ENCODE measurements around the gene ZNF281. TPM values are rescaled to one million over a fixed set of nuclear protein-coding genes. Genes with fewer than 3 reads are reported as not detected.
"Not testable (repeated sequence)": the region's sequence is repeated elsewhere in the genome, so short reads cannot be mapped to it uniquely, and the experiment has no call there.

The ZNF281 gene
- polyA plus RNA-seq, 1 donor (not counting 4 experiments of a cell fraction or from before 2014, with no cell fraction given) = 14.7 TPM

- Histone ChIP-seq H3K79me2 (ENCODE audit: control insufficient read depth, insufficient read depth, low read length) (no peaks in the 10 kb centered on the region), H3K9me3 (ENCODE audit: control insufficient read depth, low read depth, low read length) (no peaks in the 10 kb centered on the region), H3K9me1 (ENCODE audit: control insufficient read depth, extremely low read depth, insufficient read depth, low read length) (no peaks in the 10 kb centered on the region), H3K27me3 (ENCODE audit: control insufficient read depth, extremely low read depth, insufficient read depth, low read length) (no peaks in the 10 kb centered on the region), H3K4me3 (ENCODE audit: control insufficient read depth in 2 of 3, extremely low read depth in 1 of 3, insufficient read depth in 2 of 3, low read depth in 1 of 3, low read length in 3 of 3) (no peak overlapping the region), H3K27ac (ENCODE audit: control insufficient read depth, insufficient read depth, low read length) (no peak overlapping the region), H3K4me2 (ENCODE audit: control insufficient read depth, extremely low read depth, insufficient read depth, low read depth, low read length) (no peak overlapping the region), H3K36me3 (ENCODE audit: control insufficient read depth in 2 of 2, extremely low read depth in 1 of 2, insufficient read depth in 2 of 2, low read length in 2 of 2) (no peaks in the 10 kb centered on the region), H3K4me1 (ENCODE audit: control insufficient read depth, extremely low read depth, insufficient read depth, low read length) (peaks cover 14% of the 10 kb centered on the region), H2AFZ (ENCODE audit: control insufficient read depth, low read length) (no peak overlapping the region), H3K9ac (ENCODE audit: control insufficient read depth, extremely low read depth, insufficient read depth, low read length) (no peak overlapping the region), H4K20me1 (ENCODE audit: control insufficient read depth, extremely low read depth, insufficient read depth, low read length) (no peaks in the 10 kb centered on the region)
- TF ChIP-seq EZH2 (IDR thresholded peaks at IDR 0.05; ENCODE audit: low read length) (no peak), CTCF (optimal IDR thresholded peaks at IDR 0.05 in 1 of 3, IDR thresholded peaks at IDR 0.05 in 1 of 3, conservative IDR thresholded peaks at IDR 0.05 in 1 of 3; ENCODE audit: extremely low read depth in 1 of 3, insufficient read depth in 2 of 3, low read length in 3 of 3) (no peak)
- dilution Hi-C loops (cut with MboI; ENCODE audit: extremely low pct_ligation_motif_present, low sequenced_read_pairs) = no loop called here
- FAIRE-seq = no peak
- DNase-seq (ENCODE audit: low read depth, low spot score) = no peak
These were observed 29.1 kb upstream of the ZNF281 start for GRCh38 chr1:200438911-200439310.

- H4K20me1 ChIP-seq (ENCODE audit: control insufficient read depth, extremely low read depth, insufficient read depth, low read length); H3K27me3 ChIP-seq (ENCODE audit: control insufficient read depth, extremely low read depth, insufficient read depth, low read length); H3K4me3 ChIP-seq (ENCODE audit: control insufficient read depth in 2 of 3, extremely low read depth in 1 of 3, insufficient read depth in 2 of 3, low read depth in 1 of 3, low read length in 3 of 3); H3K9me1 ChIP-seq (ENCODE audit: control insufficient read depth, extremely low read depth, insufficient read depth, low read length); FAIRE-seq; H3K36me3 ChIP-seq (ENCODE audit: control insufficient read depth in 2 of 2, extremely low read depth in 1 of 2, insufficient read depth in 2 of 2, low read length in 2 of 2); H3K27ac ChIP-seq (ENCODE audit: control insufficient read depth, insufficient read depth, low read length); H3K79me2 ChIP-seq (ENCODE audit: control insufficient read depth, insufficient read depth, low read length); H2AFZ ChIP-seq (ENCODE audit: control insufficient read depth, low read length); H3K9me3 ChIP-seq (ENCODE audit: control insufficient read depth, low read depth, low read length); dilution Hi-C loops (cut with MboI; ENCODE audit: extremely low pct_ligation_motif_present, low sequenced_read_pairs); H3K4me2 ChIP-seq (ENCODE audit: control insufficient read depth, extremely low read depth, insufficient read depth, low read depth, low read length); H3K9ac ChIP-seq (ENCODE audit: control insufficient read depth, extremely low read depth, insufficient read depth, low read length); DNase-seq (ENCODE audit: low read depth, low spot score): not testable (repeated sequence)
- peaks cover 14% of the 10 kb centered on the region for H3K4me1 ChIP-seq (ENCODE audit: control insufficient read depth, extremely low read depth, insufficient read depth, low read length)
These were observed 28.6 kb upstream of the ZNF281 start for GRCh38 chr1:200438413-200438812.

GRCh38 chr1:200437556-200438203 is 27.8 kb upstream of the ZNF281 start:
- Histone ChIP-seq H3K9me1 (ENCODE audit: control insufficient read depth, extremely low read depth, insufficient read depth, low read length) (no peaks in the 10 kb centered on the region), H3K4me1 (ENCODE audit: control insufficient read depth, extremely low read depth, insufficient read depth, low read length) (peaks cover 12% of the 10 kb centered on the region), H3K9ac (ENCODE audit: control insufficient read depth, extremely low read depth, insufficient read depth, low read length) (no peak overlapping the region), H2AFZ (ENCODE audit: control insufficient read depth, low read length) (peak overlapping the region; percentile 84), H4K20me1 (ENCODE audit: control insufficient read depth, extremely low read depth, insufficient read depth, low read length) (no peaks in the 10 kb centered on the region), H3K4me3 (ENCODE audit: control insufficient read depth in 2 of 3, extremely low read depth in 1 of 3, insufficient read depth in 2 of 3, low read depth in 1 of 3, low read length in 3 of 3) (peak overlapping the region in 1 of 3 experiments; percentile 29), H3K27me3 (ENCODE audit: control insufficient read depth, extremely low read depth, insufficient read depth, low read length) (no peaks in the 10 kb centered on the region), H3K79me2 (ENCODE audit: control insufficient read depth, insufficient read depth, low read length) (no peaks in the 10 kb centered on the region), H3K4me2 (ENCODE audit: control insufficient read depth, extremely low read depth, insufficient read depth, low read depth, low read length) (peak overlapping the region; percentile 75), H3K36me3 (ENCODE audit: control insufficient read depth in 2 of 2, extremely low read depth in 1 of 2, insufficient read depth in 2 of 2, low read length in 2 of 2) (no peaks in the 10 kb centered on the region), H3K9me3 (ENCODE audit: control insufficient read depth, low read depth, low read length) (no peaks in the 10 kb centered on the region), H3K27ac (ENCODE audit: control insufficient read depth, insufficient read depth, low read length) (no peak overlapping the region)
- no peak for FAIRE-seq
- DNase-seq (ENCODE audit: low read depth, low spot score) = no peak
- dilution Hi-C loops (cut with MboI; ENCODE audit: extremely low pct_ligation_motif_present, low sequenced_read_pairs) = no loop called here
- TF ChIP-seq EZH2 (IDR thresholded peaks at IDR 0.05; ENCODE audit: low read length) (no peak), CTCF (optimal IDR thresholded peaks at IDR 0.05 in 1 of 3, IDR thresholded peaks at IDR 0.05 in 1 of 3, conservative IDR thresholded peaks at IDR 0.05 in 1 of 3; ENCODE audit: extremely low read depth in 1 of 3, insufficient read depth in 2 of 3, low read length in 3 of 3) (no peak)
